HG03095 (cell line): ENCODE results near the gene PIWIL1.

Experiments used
- ATAC-seq: cut with Tn5 transposase; IDR thresholded peaks from one replicate; pipeline ENCODE4 v1.9.1; 2021; ENCODE audit warnings: moderate library complexity; ENCODE audit not compliant: unreplicated experiment

Gene PIWIL1

DNA sequence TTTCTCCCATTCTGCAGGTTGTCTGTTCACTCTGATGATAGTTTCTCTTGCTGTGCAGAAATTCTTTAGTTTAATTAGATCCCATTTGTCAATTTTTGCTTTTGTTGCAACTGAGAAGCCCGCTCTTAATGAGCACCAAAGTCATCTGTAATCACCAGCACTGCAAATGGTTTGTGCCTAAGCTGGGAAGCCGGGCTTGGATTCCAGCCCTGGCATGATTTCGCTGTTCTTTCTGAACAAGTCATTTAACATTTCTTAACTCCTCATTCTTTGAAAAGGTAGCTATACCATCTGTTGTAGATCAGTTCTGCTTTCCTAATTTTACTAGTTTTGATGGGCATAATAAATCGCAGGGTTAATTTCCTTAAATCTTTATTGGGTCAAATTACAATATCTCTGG is 32.1 kb downstream of the PIWIL1 start:
- no peak for ATAC-seq

DNA sequence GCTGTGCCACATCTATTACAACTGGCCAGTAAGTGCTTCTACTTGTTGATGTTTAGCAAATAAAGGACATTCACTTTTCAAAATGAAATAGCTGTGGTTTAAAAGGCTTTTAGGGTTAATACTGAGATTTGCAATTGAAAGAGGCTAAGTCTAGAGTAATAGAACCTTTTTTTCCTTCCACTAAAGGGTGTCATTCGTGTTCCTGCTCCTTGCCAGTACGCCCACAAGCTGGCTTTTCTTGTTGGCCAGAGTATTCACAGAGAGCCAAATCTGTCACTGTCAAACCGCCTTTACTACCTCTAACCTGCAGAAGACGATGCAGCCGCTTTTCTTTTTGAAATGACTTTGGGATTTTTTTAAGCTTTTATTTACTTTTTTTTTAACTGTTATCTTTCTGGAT is 33.6 kb downstream of the PIWIL1 start:
- no peak for ATAC-seq

DNA sequence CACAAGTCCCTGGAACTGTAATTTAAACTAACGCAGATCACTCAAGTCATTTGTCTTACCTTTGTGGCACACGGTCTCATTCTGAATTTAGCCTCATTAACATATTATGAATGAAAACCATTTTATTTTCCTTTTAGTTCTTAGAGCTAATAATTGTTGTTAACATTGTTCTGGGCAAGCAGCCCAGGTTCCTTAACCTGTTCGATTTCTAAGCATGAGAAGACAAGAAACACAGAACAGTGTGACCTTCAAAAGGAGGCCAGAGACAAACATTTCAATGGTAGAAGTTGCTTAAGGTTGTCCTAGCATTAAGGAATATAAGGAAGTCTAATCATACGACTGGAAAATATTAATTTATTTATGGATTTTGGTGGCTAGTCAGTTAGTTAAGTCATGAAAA is 35.2 kb downstream of the PIWIL1 start:
- ATAC-seq: no peak

DNA sequence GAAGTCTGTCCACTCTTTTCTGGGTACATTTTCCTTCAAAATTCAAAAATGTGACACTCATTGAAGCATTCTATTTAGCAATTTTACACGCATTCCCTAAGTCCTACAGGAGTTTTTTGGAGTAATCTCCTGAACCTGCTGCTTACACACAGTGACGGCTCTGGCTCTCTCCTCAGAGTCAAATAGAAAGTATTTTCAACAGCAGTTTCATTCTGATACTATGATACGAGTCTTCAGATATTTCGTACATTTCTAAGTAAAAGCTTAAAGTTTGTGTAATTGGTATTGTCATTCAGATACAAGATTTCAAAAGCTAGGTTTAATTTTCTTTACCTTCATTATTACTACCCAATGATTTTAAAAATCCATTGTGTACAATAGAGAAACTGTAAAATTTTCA is 36.4 kb downstream of the PIWIL1 start:
- no peak for ATAC-seq

DNA sequence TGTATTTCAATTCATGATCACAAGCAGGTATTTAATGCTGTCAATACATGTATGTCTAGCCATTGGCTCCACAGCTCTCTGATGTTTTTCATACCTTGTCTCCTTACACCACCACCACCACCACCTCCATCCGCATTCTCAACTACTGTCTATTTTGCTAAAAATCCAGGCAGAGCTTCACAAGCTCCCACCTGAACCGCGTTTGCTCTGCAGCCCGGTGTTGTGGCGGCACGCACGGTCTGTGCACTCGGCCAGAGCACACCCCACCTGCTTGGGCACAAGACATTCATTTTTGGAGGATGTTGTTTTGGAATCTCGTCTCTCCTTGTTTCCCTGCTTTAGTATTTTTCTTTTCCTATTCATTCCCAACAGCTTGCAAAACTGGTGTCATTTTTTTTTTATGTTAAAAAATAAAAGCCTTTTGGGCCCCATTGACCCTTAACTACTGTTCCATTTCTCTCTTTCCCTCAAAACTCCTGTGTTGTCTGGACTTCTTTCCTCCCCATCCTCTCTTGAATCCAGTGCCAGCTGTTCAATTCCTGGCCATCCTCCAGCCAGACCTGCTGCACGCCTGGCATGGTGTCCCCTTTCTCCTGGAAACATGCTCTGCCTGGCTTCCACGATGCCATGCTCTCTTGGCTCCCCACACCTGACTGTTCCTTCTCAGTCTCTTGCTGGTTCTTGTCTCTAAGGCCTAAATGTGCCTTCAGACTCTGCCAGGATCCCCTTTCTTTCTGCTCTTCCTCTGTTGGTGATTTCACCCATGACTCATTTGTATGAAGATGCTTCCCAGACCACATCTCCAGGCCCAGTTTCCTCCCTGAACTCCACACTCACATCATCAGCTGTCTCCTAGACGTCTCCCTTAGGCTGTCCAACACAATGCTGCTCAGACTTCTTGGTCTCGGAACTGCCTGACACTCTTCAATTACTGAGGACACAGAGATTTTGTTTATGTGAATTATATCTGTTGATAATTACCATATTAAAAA is 37.9 kb downstream of the PIWIL1 start:
- no peak for ATAC-seq

DNA sequence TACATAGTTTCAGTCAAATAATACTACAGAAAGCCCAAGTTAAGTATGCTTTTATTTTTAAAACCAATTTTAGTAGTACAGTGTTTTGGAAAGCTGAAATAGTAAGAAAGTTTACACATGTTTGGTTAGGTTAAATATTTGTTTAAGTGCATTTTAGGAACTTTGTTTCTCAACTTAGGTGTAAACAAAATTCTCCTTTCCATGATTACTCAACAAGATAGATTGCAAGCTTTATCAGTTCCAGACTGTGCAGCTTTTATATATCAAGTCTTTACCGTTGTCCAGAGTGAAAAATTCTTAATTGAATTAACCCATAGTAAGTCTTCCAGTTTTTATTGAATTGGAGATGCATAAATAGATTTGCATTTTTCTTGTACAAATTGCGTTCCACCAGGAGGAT is 45.1 kb downstream of the PIWIL1 start:
- ATAC-seq: no peak

DNA sequence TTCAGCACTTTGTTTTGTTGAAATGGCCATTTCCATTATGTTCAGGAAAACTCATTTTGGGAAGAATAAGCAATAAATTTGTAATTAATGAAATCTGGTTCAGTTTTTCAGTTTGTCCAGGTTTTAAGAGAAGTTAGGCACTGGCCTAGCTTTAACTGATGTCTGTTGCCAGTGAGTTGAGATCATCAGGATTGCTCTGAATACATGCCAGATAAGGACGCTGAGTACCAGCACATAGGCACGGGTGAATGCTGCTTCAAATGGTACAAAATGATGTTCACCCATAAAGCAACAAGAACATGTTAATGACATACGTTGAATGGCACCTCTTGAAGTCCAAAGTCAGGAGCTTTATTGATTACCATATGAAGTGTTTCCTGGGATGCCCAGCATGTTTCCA is 46.5 kb downstream of the PIWIL1 start:
- no peak for ATAC-seq

DNA sequence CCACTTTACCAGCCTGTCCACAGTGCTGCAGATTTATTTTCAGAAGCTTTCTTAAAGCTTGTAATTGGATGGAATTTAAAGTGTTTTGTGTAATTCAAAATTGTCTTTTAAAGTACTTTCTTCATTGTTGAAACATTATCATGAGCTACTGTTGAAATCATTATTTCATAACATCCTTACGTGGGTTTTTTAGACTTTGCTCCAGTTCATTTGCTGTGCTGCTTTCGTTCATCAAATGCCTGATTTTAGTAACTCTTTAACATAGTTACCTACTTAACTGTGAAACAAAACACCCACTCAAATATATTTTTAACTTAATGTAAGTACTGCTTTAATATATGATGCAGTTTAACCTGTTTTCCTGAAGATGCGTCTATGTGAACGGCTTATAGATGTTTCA is 47.5 kb downstream of the PIWIL1 start:
- no peak for ATAC-seq

DNA sequence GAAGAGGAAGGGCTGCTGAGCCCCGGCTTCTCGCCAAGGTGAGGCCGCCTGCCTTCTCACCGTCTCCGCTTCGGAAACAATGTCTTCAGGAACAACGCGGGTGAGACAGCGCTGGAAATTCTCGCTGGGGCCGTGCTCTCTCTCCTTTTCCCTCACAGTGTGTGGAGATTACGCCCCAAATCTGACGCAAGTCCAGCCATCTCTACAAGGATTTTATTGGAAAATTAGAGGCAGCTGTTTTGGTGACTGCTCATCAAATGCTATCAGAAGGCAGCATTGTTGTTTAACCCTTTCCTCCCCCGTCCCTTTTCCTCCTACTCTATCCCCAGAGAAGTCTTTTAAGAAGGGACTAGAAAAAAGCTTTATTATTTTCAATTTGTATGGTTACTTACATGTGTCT is 53.5 kb downstream of the PIWIL1 start:
- ATAC-seq: no peak

DNA sequence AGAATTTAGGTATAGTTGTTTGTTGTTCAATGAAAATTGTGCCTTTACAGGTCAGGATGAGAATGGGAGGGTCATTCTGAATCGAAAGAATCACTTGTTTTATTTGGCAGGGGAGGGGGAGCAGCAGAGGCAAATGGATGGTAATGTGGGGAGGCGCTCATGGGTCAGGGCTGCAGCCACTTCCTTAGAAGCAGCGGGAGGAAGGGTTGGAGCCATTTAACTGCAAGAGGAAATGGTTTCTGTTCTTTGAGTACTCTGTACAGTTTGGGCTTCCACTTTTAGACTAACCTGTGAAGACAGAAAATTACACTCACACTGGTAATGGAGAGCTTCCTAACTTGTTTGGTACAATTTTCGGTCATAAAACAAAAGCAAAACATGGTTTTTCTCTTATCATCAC is 57.2 kb downstream of the PIWIL1 start:
- no peak for ATAC-seq

DNA sequence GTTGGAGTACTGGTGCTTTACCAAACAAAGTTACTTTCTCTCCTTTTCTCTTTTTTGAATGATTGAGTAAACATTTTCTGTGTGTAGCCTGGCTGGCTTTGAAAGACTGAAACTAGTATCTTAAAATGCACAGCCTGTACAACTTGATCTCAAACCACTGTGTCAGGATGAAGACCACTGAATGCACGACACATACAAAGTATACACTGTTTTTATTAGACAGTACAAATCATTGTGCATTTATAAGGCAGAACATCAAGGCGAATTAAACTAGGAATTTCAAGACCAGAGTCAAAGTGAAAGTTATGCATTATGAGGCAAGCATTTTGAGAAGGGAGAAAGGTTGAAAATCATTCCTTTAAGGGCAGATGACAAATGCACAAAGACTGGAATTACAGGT is 59.0 kb downstream of the PIWIL1 start:
- no peak for ATAC-seq

DNA sequence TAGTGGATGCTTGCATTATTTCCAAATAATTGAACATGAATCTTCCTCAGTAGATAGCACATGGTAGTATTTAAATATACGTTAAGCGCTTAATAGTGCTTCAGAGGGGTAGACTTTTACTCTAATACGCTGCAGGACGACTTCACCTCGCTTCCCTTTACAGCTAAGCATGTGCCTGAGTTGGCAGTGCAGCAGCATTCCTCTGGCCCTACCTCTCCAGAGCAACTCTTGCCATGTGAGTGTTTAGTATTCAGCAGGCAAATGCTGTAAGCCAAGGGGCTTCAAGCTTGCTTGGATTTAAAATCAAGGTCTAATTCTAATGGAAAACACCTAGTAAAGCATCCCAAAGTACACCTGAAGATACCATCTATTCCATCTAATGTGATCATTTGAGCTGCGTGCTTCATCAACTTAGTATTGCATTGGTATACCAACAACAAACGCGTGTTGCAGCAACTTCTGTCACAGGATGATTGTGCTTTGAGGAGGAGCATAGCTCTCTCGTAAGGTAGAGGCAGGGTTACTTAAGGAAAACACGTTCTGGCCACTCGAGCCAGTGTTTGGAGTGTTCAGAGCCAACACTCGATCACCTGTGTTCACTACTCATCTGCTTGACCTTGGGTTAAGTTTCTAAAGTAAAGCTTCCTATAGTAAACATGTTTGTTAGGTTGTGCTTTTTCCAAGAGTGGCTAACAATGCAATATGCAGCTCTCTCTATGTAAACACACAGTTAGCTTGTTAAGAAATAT is 60.6 kb downstream of the PIWIL1 start:
- ATAC-seq: no peak

DNA sequence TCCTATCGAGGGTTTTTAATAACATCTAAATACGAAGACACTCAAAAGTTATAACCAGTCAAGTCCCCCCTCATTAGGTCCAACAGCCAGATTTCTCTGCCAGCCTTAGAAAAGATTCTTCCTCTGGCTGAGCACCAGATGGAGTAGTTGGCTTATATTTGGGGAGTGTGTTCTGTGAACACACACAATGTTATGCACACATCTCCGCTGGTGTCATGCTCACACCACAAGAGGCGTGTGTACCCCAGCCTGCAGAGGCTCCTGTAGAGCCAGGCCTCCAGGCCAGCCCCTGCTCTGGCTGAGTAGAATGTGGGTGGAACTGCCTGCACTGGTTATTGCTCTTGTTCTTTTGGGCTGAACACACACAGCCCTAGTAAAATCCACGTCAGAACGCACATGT is 64.0 kb downstream of the PIWIL1 start:
- ATAC-seq: no peak

DNA sequence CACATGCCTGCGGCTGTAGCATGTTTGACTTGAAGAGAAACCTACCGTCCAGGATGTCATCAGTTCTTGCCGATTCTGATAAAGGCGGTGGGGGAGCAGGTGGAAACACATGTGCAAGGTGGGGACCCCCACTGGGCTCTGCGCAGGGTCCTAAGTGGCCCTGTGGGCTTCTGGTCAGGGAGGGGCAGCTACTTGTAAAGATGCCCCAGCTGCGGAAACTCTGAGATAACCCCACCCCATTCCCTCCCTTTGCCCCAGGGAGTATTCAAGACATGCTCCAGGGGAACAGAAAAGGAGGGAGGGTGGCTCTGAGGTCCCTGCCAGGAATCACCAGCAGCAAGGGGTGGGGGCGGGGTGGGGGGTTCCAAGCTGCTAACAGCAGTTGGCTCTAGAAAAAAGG is 67.6 kb downstream of the PIWIL1 start:
- ATAC-seq: no peak

DNA sequence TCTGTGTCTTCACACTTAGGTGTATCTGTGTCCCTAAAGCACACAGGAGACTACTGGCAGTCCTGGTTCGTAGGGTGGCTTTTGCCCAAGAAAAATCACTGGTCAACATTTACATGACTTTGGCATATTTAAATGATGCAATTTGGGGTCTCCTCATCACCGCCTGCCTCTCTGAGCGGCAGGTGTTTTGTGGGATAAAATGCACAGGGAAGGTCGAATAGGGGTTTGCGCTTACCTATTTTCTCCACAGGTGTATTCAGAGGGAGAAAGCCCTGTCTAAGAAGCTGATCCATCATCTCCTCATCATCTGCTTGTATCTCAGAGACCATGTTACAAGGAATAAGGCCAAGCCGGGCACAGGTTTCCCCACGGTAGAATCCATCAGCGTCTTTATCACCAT is 74.7 kb downstream of the PIWIL1 start:
- ATAC-seq: no peak

DNA sequence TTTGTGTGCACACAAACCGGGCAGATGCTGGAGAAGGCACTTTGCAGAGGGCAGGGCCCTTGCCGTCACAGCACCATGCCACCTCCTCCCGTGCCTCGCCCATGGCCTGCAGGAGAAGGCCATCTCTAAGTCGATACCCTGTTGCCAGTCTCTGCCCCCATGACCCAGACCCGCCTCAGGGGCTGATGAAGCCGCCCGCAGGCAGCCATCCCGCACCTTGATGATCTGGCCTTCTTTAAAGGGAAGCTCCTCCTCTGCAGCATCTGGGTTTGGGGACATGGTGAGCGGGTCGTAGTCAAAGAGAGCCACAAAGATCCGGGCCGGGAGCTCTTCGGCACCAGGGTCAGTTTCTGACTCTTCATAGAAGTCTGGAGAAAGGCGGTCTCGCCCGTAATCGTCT is 76.2 kb downstream of the PIWIL1 start:
- ATAC-seq: no peak

DNA sequence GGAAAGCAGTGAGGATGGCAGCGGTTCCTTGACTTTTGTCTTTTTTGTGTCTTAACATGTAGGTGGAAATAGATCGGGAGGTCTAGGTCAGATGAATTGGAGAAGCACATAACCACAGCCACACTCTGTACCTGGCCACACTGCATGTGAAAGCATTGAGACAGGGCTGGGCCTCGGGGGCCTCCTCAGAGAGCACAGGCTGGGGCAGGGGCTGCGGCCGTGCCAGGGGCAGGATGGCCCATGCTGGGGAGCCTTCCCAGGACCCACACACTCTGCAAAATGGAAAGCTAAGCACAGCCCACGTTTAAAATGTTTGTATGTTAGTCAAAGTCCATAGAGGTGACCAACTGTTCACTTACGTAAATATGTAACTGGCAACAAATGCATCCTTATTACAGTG is 76.7 kb downstream of the PIWIL1 start:
- no peak for ATAC-seq

DNA sequence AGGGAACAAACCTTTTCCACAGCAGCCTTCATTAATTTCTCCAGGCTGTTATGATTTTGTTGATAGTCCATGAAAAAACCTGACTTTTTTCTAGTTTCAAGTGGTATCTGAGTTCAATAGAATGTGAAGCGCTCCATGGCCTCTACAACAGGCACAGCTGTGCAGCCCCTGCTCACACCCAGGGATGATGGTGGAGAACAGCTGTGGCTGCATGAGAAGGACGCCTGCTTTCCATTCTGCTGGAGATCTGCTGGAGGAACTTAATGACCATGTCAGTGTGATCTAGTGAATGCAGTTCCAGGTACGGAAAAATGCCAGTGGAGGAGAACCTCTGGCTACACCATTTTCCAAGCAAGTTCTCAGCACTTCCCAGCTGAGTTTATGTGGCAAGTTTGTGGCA is 80.6 kb downstream of the PIWIL1 start:
- no peak for ATAC-seq

DNA sequence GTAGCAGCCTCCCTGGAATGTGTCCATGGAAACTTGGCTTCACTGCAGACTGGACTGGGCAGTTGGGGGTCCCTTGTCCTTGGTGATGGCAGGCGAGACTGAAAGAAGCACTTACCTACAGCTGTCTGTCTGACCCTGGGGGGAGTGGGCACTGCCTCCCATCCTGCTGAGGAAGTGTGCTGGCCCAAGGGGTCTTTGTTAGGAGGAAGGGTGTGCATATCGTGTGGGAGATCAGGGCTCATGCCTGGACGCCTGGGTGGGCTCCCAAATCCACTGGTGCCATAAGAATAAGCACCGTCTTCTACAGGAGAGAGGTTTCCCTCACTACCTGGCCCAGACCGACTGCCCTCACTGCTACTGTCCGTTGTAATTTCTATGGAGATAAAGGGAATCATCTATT is 81.4 kb downstream of the PIWIL1 start:
- no peak for ATAC-seq

DNA sequence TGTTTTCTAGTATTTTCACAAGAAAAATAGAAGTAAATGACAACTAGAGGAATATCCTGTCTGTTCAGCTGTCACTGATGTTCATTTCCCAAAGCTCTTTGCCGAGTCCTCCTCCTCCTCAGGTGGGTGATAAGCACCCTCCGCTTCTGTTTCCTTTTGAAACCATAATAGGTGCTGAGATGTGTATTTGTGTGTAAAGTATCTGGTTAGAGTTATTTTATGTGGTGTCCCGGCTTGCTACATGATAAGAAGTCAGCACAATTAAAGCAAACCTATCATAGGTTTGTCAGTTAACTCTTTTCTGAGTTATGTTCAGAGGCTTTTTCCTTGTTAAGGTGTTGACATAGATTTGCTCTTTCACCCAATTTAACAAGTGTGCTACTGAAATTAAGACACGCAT is 82.4 kb downstream of the PIWIL1 start:
- ATAC-seq: no peak

DNA sequence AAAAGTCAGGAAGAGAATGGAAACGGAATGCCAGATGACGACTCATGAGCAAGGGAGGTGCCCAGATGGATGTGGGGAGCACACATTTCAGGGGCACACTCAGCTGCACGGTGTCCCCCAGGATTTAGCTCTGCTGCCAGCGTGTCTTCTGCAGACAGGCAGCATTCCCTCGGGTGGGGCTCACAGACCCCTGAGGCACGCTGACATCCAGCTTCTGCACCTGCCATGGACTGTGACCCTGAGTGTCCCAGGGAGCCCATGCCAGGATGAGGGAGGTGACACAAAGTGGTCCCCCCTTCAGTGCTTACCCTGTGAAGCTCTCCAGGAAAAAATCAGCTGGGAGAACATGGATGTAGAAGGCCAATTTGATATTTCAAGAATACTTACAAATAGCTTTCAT is 84.2 kb downstream of the PIWIL1 start:
- no peak for ATAC-seq
